GM19239 (cell line): Measurements from ENCODE around the gene PLA2G10.
A peak's percentile ranks its signal among the peaks of the same experiment; 100 is the strongest.
"Not testable (repeated sequence)": the region's sequence is repeated elsewhere in the genome, so short reads cannot be mapped to it uniquely, and the experiment has no call there.

Source experiments
- DNase-seq: peaks from one replicate; pipeline ENCODE4 v3.0.0; 2011; ENCODE audit warnings: low spot score; ENCODE audit not compliant: insufficient read length
- FAIRE-seq: peaks from 2 replicates; lab custom pipeline; 2011; peaks lifted over from hg19 to GRCh38; lab: Jason Lieb, UNC

The PLA2G10 gene

GRCh38 chr16:14668556-14669223, 25.4 kb downstream of the PLA2G10 start:
- FAIRE-seq (no peak), DNase-seq (no peak)

- DNase-seq (no peak), FAIRE-seq (no peak)
These were observed 26.5 kb downstream of the PLA2G10 start for GRCh38 chr16:14667347-14668266.

- DNase-seq (peak; percentile 18), FAIRE-seq (peak; percentile 11)
These were observed 36.0 kb downstream of the PLA2G10 start for GRCh38 chr16:14658063-14658462.

- DNase-seq (no peak), FAIRE-seq (no peak)
These were observed 41.4 kb downstream of the PLA2G10 start for GRCh38 chr16:14652726-14653125.

GRCh38 chr16:14650629-14651028, 43.5 kb downstream of the PLA2G10 start:
- no peak for FAIRE-seq
- no peak for DNase-seq

- no peak for DNase-seq
- FAIRE-seq = no peak
These were observed 44.3 kb downstream of the PLA2G10 start for GRCh38 chr16:14649816-14650215.

- no peak for DNase-seq
- FAIRE-seq = no peak
These were observed 52.2 kb downstream of the PLA2G10 start for GRCh38 chr16:14641926-14642325.

GRCh38 chr16:14641206-14641605, 52.9 kb downstream of the PLA2G10 start:
- DNase-seq (no peak), FAIRE-seq (no peak)

GRCh38 chr16:14640538-14640937, 53.6 kb downstream of the PLA2G10 start:
- FAIRE-seq = no peak

GRCh38 chr16:14636951-14637240, 57.2 kb downstream of the PLA2G10 start:
- not testable (repeated sequence) for FAIRE-seq, DNase-seq

More at GRCh38 chr16:14640538-14640937, 53.6 kb downstream of the PLA2G10 start:
- no peak for DNase-seq

GRCh38 chr16:14636179-14636950, 57.7 kb downstream of the PLA2G10 start:
- DNase-seq, FAIRE-seq: not testable (repeated sequence)

GRCh38 chr16:14635395-14636165, 58.5 kb downstream of the PLA2G10 start:
- no peak for DNase-seq
- FAIRE-seq = no peak

- FAIRE-seq = no peak
- no peak for DNase-seq
These were observed 59.8 kb downstream of the PLA2G10 start for GRCh38 chr16:14634389-14634725.

GRCh38 chr16:14632693-14633569, 61.2 kb downstream of the PLA2G10 start, which contains the start of gene BFAR:
Gene BFAR (plus strand): TSS chr16:14632951. CDS start chr16:14644347, 11,396 bp downstream.
- DNase-seq (peak; percentile 74), FAIRE-seq (peak; percentile 86)

- not testable (repeated sequence) for FAIRE-seq, DNase-seq
These were observed 63.3 kb downstream of the PLA2G10 start for GRCh38 chr16:14630620-14631330.

- FAIRE-seq = peak; percentile 84
- DNase-seq = peak; percentile 90
These were observed 64.0 kb downstream of the PLA2G10 start, which contains the start of gene PARN for GRCh38 chr16:14629919-14630619. Gene PARN (minus strand): TSS chr16:14630260. CDS start chr16:14630125, 135 bp downstream.

GRCh38 chr16:14629612-14629918, 64.5 kb downstream of the PLA2G10 start:
- no peak for DNase-seq
- no peak for FAIRE-seq
